Esophagus squamous epithelium (tissue), 4 donors: ENCODE results near the gene MFSD11.

Experiments used
- POLR2A ChIP-seq, 4 donors: fragments of 450-650 bp; IDR thresholded peaks; one replicate each; pipeline ENCODE4 v1.6.1; 2017; ENCODE audit warnings: antibody characterized with exemption in 4 of 4, mild to moderate bottlenecking in 4 of 4, moderate library complexity in 3 of 4
- TF ChIP-seq, protein P1 (sequence below), 6 experiments: fragments of 450-650 bp in 4 of 6; fragments of 200-600 bp in 2 of 6; sonication (generic) in 2 of 6; IDR thresholded peaks; one replicate each; pipeline ENCODE4 v1.5.1; 2016 to 2019; ENCODE audit warnings: antibody characterized with exemption in 6 of 6, mild to moderate bottlenecking in 4 of 6, moderate library complexity in 4 of 6

DNA sequence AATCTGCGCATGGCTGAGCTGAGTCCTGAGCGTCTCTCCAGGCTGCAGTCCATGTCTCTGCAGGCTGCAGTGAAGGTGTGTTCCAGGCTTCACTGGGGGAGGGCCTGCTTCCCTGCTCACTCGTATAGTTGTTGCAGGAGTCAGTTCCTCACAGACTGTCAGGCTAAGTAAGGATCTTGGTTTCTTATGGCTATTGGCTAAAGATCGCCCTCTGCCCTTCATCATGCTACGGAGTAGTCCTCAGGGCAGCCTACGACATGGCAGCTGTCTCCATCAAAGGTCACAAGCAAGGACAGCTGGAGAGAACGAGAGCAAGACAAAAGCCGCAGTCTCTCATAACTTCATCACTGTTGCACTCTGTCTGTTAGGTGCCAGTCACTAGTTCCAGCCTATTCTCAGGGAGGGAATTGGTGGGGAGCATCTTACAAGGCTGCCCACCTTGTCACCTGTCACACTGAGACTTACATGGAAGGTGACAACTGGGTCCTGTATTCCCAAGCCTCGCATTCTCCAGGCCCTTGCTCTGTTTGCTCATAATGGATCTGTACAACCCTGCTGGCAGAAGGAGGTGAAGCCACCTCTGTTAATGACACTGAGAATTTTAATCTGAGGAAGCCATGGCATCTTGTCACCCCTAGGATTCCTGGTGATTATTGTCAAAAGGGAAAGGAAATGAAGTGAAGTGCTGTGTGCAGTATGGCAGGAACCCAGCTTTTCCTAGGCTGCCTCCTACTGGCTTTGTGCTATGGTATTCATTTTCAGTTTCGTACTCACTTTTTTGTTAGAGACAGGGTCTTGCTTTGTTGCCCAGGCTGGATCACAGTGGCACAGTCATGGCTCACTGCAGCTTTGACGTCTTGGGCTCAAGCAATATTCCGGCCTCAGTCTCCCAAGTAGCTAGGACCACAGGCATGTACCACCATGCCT lies 43.4 kb downstream of the MFSD11 start:
- TF ChIP-seq, protein P1, sequence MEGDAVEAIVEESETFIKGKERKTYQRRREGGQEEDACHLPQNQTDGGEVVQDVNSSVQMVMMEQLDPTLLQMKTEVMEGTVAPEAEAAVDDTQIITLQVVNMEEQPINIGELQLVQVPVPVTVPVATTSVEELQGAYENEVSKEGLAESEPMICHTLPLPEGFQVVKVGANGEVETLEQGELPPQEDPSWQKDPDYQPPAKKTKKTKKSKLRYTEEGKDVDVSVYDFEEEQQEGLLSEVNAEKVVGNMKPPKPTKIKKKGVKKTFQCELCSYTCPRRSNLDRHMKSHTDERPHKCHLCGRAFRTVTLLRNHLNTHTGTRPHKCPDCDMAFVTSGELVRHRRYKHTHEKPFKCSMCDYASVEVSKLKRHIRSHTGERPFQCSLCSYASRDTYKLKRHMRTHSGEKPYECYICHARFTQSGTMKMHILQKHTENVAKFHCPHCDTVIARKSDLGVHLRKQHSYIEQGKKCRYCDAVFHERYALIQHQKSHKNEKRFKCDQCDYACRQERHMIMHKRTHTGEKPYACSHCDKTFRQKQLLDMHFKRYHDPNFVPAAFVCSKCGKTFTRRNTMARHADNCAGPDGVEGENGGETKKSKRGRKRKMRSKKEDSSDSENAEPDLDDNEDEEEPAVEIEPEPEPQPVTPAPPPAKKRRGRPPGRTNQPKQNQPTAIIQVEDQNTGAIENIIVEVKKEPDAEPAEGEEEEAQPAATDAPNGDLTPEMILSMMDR (IDR thresholded peaks at IDR 0.05) = no peak
- no peak for TF ChIP-seq POLR2A (IDR thresholded peaks at IDR 0.05)
